Measurements from ENCODE around the gene ZFPM1.

Gene ZFPM1

GRCh38 chr16:88472637-88473205 is 19.6 kb downstream of the ZFPM1 start:
- peaks cover 36% of the 10 kb centered on the region for H3K4me1 ChIP-seq (ENCODE audit: insufficient read depth, insufficient read length)
- H3K9me3 ChIP-seq (ENCODE audit: insufficient read depth, low read length) = no peaks in the 10 kb centered on the region
- TF ChIP-seq SUZ12 (IDR thresholded peaks at IDR 0.05; ENCODE audit: extremely low read depth, insufficient read depth, insufficient read length) = no peak
- TF ChIP-seq ZNF274 (IDR thresholded peaks at IDR 0.05; ENCODE audit: low read depth, low read length) = no peak
- no peak for TF ChIP-seq YY1 (IDR thresholded peaks at IDR 0.05; ENCODE audit: insufficient read depth, insufficient read length)
- H3K36me3 ChIP-seq (ENCODE audit: insufficient read depth, insufficient read length, low read length) = no peaks in the 10 kb centered on the region
- DNase-seq (ENCODE audit: low read depth, low spot score) = no peak
- no peaks in the 10 kb centered on the region for H3K27me3 ChIP-seq (ENCODE audit: insufficient read depth, insufficient read length)
- no peak overlapping the region for H3K4me3 ChIP-seq (ENCODE audit: insufficient read length, low read depth)
- peak overlapping the region; percentile 42 for H3K9ac ChIP-seq (ENCODE audit: insufficient read length, low read depth)

DNA sequence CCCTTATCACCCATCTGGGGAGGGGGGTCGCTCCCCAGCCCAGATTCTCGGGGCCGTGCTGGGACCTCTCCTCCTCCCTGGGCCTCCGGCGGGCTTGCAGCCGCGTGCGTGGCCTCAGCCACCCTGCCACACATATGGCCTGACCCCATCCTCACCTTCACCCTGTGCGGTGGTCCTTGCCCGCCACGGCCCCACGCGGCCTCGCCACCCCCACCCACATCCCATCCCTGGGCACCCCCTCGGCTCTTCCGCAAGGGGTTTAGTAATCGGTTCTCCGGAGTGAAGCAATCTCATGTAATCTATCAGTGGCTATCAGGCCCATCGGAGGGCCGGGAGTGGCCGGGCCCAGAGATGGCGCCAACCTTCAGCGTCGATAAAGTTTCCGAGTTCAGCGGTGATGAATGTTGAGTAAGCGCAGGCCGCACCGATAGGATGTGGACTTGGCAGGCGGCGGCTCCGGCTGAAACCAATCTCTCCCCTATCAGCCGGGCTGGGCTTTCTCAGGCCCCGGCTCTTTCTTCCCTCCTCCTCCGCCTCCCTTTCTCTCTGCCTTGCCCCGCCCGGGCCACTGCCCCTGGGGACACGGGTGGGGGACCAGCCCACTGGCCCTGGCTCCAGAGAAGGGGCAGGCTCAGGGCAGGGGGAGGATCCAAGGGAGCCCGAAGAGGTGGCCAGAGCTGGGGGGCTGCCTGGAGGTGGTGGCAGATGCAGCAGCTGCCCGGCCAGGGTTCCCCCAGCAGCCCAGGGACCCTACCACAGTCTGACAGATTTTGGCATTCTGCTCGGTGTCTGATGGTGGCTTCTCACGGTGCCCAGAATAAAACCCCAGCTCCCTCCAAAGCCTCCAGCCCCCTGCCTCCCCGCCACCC is 20.8 kb downstream of the ZFPM1 start:
- Histone ChIP-seq H3K27me3 (ENCODE audit: insufficient read depth, insufficient read length) (no peaks in the 10 kb centered on the region), H3K9ac (ENCODE audit: insufficient read length, low read depth) (peak overlapping the region; percentile 42), H3K4me3 (ENCODE audit: insufficient read length, low read depth) (no peak overlapping the region), H3K36me3 (ENCODE audit: insufficient read depth, insufficient read length, low read length) (no peaks in the 10 kb centered on the region), H3K9me3 (ENCODE audit: insufficient read depth, low read length) (no peaks in the 10 kb centered on the region), H3K4me1 (ENCODE audit: insufficient read depth, insufficient read length) (peaks cover 36% of the 10 kb centered on the region)
- no peak for TF ChIP-seq ZNF274 (IDR thresholded peaks at IDR 0.05; ENCODE audit: low read depth, low read length)
- no peak for TF ChIP-seq SUZ12 (IDR thresholded peaks at IDR 0.05; ENCODE audit: extremely low read depth, insufficient read depth, insufficient read length)
- TF ChIP-seq YY1 (IDR thresholded peaks at IDR 0.05; ENCODE audit: insufficient read depth, insufficient read length) = no peak
- no peak for DNase-seq (ENCODE audit: low read depth, low spot score)

DNA sequence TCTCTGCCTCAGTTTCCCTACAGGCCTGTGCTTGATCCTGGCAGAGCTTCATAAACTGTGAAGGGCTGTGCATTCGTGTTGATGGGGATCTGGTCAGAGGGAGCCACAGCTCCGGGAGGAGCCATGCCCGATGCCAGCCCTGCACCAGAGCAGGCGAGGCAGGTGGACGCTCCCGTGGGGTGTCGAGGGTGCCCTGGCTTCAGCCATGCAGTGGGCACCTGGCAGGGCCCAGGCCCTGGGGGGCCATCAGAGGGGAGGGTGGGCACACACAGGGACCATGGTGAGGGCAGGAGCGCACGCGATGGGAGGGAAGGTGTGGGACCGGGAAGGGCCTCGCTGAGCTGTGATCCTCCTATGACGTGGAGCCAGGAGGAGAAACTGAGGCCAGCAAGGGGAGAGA is 22.0 kb downstream of the ZFPM1 start:
- DNase-seq (ENCODE audit: low read depth, low spot score) = no peak
- Histone ChIP-seq H3K36me3 (ENCODE audit: insufficient read depth, insufficient read length, low read length) (no peaks in the 10 kb centered on the region), H3K4me1 (ENCODE audit: insufficient read depth, insufficient read length) (peaks cover 38% of the 10 kb centered on the region), H3K4me3 (ENCODE audit: insufficient read length, low read depth) (no peak overlapping the region), H3K9ac (ENCODE audit: insufficient read length, low read depth) (no peak overlapping the region), H3K27me3 (ENCODE audit: insufficient read depth, insufficient read length) (no peaks in the 10 kb centered on the region), H3K9me3 (ENCODE audit: insufficient read depth, low read length) (no peaks in the 10 kb centered on the region)
- no peak for TF ChIP-seq SUZ12 (IDR thresholded peaks at IDR 0.05; ENCODE audit: extremely low read depth, insufficient read depth, insufficient read length)
- no peak for TF ChIP-seq ZNF274 (IDR thresholded peaks at IDR 0.05; ENCODE audit: low read depth, low read length)

GRCh38 chr16:88476203-88476602 is 23.1 kb downstream of the ZFPM1 start:
- H3K9ac ChIP-seq (ENCODE audit: insufficient read length, low read depth) = no peak overlapping the region
- no peaks in the 10 kb centered on the region for H3K9me3 ChIP-seq (ENCODE audit: insufficient read depth, low read length)
- H3K4me3 ChIP-seq (ENCODE audit: insufficient read length, low read depth) = no peak overlapping the region
- TF ChIP-seq SUZ12 (IDR thresholded peaks at IDR 0.05; ENCODE audit: extremely low read depth, insufficient read depth, insufficient read length) = no peak
- TF ChIP-seq ZNF274 (IDR thresholded peaks at IDR 0.05; ENCODE audit: low read depth, low read length) = no peak
- H3K36me3 ChIP-seq (ENCODE audit: insufficient read depth, insufficient read length, low read length) = no peaks in the 10 kb centered on the region
- peaks cover 38% of the 10 kb centered on the region for H3K4me1 ChIP-seq (ENCODE audit: insufficient read depth, insufficient read length)
- no peaks in the 10 kb centered on the region for H3K27me3 ChIP-seq (ENCODE audit: insufficient read depth, insufficient read length)
- DNase-seq (ENCODE audit: low read depth, low spot score) = no peak

GRCh38 chr16:88476817-88477397 is 23.8 kb downstream of the ZFPM1 start:
- Histone ChIP-seq H3K9ac (ENCODE audit: insufficient read length, low read depth) (peak overlapping the region; percentile 32), H3K27me3 (ENCODE audit: insufficient read depth, insufficient read length) (no peaks in the 10 kb centered on the region), H3K36me3 (ENCODE audit: insufficient read depth, insufficient read length, low read length) (no peaks in the 10 kb centered on the region), H3K4me3 (ENCODE audit: insufficient read length, low read depth) (no peak overlapping the region), H3K4me1 (ENCODE audit: insufficient read depth, insufficient read length) (peaks cover 37% of the 10 kb centered on the region), H3K9me3 (ENCODE audit: insufficient read depth, low read length) (no peaks in the 10 kb centered on the region)
- TF ChIP-seq ZNF274 (IDR thresholded peaks at IDR 0.05; ENCODE audit: low read depth, low read length) (no peak), SUZ12 (IDR thresholded peaks at IDR 0.05; ENCODE audit: extremely low read depth, insufficient read depth, insufficient read length) (no peak), YY1 (IDR thresholded peaks at IDR 0.05; ENCODE audit: insufficient read depth, insufficient read length) (no peak)
- no peak for DNase-seq (ENCODE audit: low read depth, low spot score)

GRCh38 chr16:88477631-88478519 is 24.8 kb downstream of the ZFPM1 start:
- Histone ChIP-seq H3K9me3 (ENCODE audit: insufficient read depth, low read length) (no peaks in the 10 kb centered on the region), H3K4me3 (ENCODE audit: insufficient read length, low read depth) (no peak overlapping the region), H3K9ac (ENCODE audit: insufficient read length, low read depth) (no peak overlapping the region), H3K4me1 (ENCODE audit: insufficient read depth, insufficient read length) (peaks cover 41% of the 10 kb centered on the region), H3K27me3 (ENCODE audit: insufficient read depth, insufficient read length) (no peaks in the 10 kb centered on the region), H3K36me3 (ENCODE audit: insufficient read depth, insufficient read length, low read length) (no peaks in the 10 kb centered on the region)
- TF ChIP-seq SUZ12 (IDR thresholded peaks at IDR 0.05; ENCODE audit: extremely low read depth, insufficient read depth, insufficient read length) = no peak
- no peak for TF ChIP-seq YY1 (IDR thresholded peaks at IDR 0.05; ENCODE audit: insufficient read depth, insufficient read length)
- no peak for TF ChIP-seq ZNF274 (IDR thresholded peaks at IDR 0.05; ENCODE audit: low read depth, low read length)
- DNase-seq (ENCODE audit: low read depth, low spot score) = no peak
